Stomach smooth muscle (tissue), 2 donors: ENCODE data around the gene PCNX2.

ENCODE experiments used
- H3K27ac ChIP-seq: one replicate; pipeline ENCODE4 v1.7.0; 2013; ENCODE audit warnings: mild to moderate bottlenecking, low read length, inconsistent platforms
- H3K27me3 ChIP-seq, 2 donors: one replicate each; pipeline ENCODE4 v1.7.0; 2013; ENCODE audit warnings: low read length in 2 of 2; ENCODE audit not compliant: insufficient read depth in 2 of 2, control insufficient read depth in 1 of 2
- H3K36me3 ChIP-seq, 2 donors: one replicate each; pipeline ENCODE4 v1.7.0; 2013; ENCODE audit warnings: low read length in 2 of 2; ENCODE audit not compliant: control insufficient read depth in 2 of 2, insufficient read depth in 2 of 2
- H3K4me1 ChIP-seq: one replicate; pipeline ENCODE4 v1.7.0; 2013; ENCODE audit warnings: low read length; ENCODE audit not compliant: control insufficient read depth, insufficient read depth
- H3K4me3 ChIP-seq, 2 donors: one replicate each; pipeline ENCODE4 v1.7.0; 2013; ENCODE audit warnings: low read length in 2 of 2
- H3K9ac ChIP-seq, 2 donors: one replicate each; pipeline ENCODE4 v1.7.0; 2013; ENCODE audit warnings: low read length in 2 of 2, mild to moderate bottlenecking in 1 of 2
- H3K9me3 ChIP-seq, 2 donors: one replicate each; pipeline ENCODE4 v1.7.0; 2013; ENCODE audit warnings: low read length in 2 of 2; ENCODE audit not compliant: control insufficient read depth in 2 of 2
- donor health status: healthy.
- donor health status: Pancreatic carcinoma.

Gene PCNX2

DNA sequence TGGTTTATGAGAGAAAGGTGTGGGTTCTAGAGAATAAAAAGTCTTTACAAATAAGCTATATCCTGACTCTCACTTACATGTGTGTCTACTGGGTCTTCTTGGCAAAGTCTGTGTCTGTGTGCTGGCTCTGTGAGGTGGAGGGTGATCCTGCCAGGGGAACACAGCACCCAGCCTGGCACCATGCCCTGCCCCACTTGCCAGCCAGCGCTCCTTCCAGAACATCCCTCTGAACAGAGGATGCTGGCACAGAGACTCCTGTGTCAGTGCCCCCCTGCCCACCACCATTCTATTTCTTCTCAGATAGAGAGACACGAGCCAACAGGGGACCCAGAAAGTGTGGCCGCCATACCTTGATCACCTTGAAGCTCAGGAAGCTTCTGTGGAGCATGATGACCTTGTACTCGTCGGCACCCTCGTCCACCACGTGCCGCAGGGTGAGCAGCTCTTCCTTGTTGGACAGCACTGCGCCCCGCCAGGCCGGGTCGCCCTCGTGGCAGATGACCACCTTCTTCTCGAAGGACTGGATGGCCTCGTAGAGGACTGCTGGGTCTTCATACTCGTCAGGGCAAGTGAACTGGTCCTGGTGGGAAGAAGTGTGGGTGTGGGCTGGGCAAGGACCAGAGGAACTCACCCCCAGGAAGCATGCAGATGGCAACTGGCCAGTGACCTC is 295.4 kb downstream of the PCNX2 start:
- Histone ChIP-seq H3K27me3 (no peaks in the 10 kb centered on the region), H3K36me3 (peaks cover 0 to 4% of the 10 kb centered on the region in 2 donors), H3K9me3 (no peaks in the 10 kb centered on the region), H3K9ac (no peak overlapping the region), H3K4me1 (no peaks in the 10 kb centered on the region), H3K27ac (no peak overlapping the region), H3K4me3 (no peak overlapping the region)

DNA sequence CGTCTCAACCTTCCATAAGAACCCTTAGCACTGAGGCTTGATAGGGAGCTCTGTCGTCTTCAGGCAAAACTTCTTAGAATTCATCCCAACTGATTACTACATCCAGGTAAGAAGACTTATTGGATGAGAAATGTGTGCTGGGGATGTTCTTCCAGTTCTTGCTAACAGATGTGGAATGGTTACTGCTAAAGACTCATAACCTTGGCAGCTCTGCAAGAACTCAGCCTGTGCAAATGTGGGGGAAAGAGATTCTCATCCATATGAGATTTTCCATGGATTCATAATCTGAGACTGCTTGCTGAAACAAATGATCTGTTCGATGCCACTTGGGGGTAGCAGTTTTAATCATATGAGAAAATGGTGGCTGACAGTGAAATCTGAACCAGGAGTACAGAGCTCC is 296.9 kb downstream of the PCNX2 start:
- H3K27ac ChIP-seq: no peak overlapping the region
- H3K4me1 ChIP-seq: no peaks in the 10 kb centered on the region
- H3K4me3 ChIP-seq: no peak overlapping the region
- H3K9ac ChIP-seq: no peak overlapping the region
- no peaks in the 10 kb centered on the region for H3K27me3 ChIP-seq
- H3K36me3 ChIP-seq: peaks cover 0 to 4% of the 10 kb centered on the region in 2 donors
- H3K9me3 ChIP-seq: no peaks in the 10 kb centered on the region

DNA sequence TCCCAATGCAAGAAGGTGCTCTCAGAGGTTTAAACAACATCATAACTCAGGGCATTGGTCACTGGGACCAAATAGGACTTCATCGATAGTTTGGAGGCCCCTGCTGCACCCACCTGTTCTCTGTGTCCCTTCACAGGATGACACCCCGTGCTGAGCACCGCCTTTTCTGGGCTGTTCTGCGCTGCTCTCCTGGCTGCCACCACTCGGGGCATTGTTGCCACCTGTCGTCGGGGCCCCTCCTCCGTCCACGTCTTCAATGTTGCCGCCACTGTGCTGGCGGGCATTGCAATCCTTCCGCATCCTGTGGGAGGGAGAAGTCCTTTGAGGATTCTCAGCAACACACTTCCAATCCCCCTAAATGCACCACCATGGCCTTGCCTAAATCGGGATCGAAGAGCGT is 297.4 kb downstream of the PCNX2 start:
- Histone ChIP-seq H3K4me1 (no peaks in the 10 kb centered on the region), H3K27ac (no peak overlapping the region), H3K4me3 (no peak overlapping the region), H3K9ac (no peak overlapping the region), H3K9me3 (no peaks in the 10 kb centered on the region), H3K27me3 (no peaks in the 10 kb centered on the region), H3K36me3 (peaks cover 0 to 4% of the 10 kb centered on the region in 2 donors)

DNA sequence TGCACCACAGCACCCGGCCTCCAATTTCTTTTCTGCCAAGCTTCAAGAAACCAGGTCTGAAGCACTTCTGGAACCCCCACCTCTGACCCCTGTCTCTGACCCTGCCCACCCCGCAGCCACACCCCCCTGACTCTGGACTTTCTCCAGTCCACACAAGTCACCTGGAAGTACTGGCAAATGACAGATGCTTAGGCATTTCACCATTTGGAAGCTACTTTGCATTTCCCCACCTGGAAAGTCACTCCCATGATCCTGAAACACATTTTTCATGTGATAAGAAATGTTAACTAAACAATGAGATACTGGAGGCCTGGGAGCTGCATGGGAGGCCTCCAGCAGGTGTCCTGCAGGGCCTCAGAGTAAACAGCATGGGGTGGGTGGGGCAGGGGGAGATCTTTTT is 299.4 kb downstream of the PCNX2 start:
- no peaks in the 10 kb centered on the region for H3K27me3 ChIP-seq
- no peak overlapping the region for H3K27ac ChIP-seq
- H3K36me3 ChIP-seq: peaks cover 0 to 4% of the 10 kb centered on the region in 2 donors
- H3K4me1 ChIP-seq: no peaks in the 10 kb centered on the region
- no peak overlapping the region for H3K4me3 ChIP-seq
- no peaks in the 10 kb centered on the region for H3K9me3 ChIP-seq
- H3K9ac ChIP-seq: no peak overlapping the region

GRCh38 chr1:232995189-232995588 is 300.3 kb downstream of the PCNX2 start:
- Histone ChIP-seq H3K4me3 (no peak overlapping the region), H3K9ac (no peak overlapping the region), H3K4me1 (no peaks in the 10 kb centered on the region), H3K27me3 (no peaks in the 10 kb centered on the region), H3K36me3 (peaks cover 0 to 4% of the 10 kb centered on the region in 2 donors), H3K27ac (no peak overlapping the region), H3K9me3 (no peaks in the 10 kb centered on the region)

DNA sequence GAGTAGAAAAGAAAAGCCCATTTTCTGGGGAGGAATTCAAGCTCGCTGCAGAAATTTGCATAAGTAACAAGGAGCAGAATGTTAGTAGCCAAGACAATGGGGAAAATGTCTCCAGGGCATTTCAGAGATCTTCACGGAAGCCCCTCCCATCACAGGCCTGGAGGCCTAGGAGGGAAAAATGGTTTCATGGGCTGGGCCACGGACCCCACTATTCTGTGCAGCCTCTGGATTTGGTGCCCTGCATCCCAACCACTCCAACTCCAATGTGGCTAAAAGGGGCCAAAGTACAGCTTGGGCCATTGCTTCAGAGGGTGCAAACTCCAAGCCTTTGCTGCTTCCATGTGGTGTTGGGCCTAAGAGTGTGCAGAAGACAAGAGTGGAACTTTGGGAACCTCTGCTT is 302.0 kb downstream of the PCNX2 start:
- Histone ChIP-seq H3K4me3 (no peak overlapping the region), H3K4me1 (no peaks in the 10 kb centered on the region), H3K36me3 (peaks cover 0 to 4% of the 10 kb centered on the region in 2 donors), H3K9me3 (no peaks in the 10 kb centered on the region), H3K9ac (no peak overlapping the region), H3K27ac (no peak overlapping the region), H3K27me3 (no peaks in the 10 kb centered on the region)

GRCh38 chr1:232992227-232992626 is 303.3 kb downstream of the PCNX2 start:
- H3K27me3 ChIP-seq: no peaks in the 10 kb centered on the region
- no peak overlapping the region for H3K9ac ChIP-seq
- no peaks in the 10 kb centered on the region for H3K4me1 ChIP-seq
- H3K27ac ChIP-seq: no peak overlapping the region
- H3K4me3 ChIP-seq: no peak overlapping the region
- no peaks in the 10 kb centered on the region for H3K36me3 ChIP-seq
- no peaks in the 10 kb centered on the region for H3K9me3 ChIP-seq

GRCh38 chr1:232991238-232991637 is 304.3 kb downstream of the PCNX2 start:
- H3K4me3 ChIP-seq: no peak overlapping the region

DNA sequence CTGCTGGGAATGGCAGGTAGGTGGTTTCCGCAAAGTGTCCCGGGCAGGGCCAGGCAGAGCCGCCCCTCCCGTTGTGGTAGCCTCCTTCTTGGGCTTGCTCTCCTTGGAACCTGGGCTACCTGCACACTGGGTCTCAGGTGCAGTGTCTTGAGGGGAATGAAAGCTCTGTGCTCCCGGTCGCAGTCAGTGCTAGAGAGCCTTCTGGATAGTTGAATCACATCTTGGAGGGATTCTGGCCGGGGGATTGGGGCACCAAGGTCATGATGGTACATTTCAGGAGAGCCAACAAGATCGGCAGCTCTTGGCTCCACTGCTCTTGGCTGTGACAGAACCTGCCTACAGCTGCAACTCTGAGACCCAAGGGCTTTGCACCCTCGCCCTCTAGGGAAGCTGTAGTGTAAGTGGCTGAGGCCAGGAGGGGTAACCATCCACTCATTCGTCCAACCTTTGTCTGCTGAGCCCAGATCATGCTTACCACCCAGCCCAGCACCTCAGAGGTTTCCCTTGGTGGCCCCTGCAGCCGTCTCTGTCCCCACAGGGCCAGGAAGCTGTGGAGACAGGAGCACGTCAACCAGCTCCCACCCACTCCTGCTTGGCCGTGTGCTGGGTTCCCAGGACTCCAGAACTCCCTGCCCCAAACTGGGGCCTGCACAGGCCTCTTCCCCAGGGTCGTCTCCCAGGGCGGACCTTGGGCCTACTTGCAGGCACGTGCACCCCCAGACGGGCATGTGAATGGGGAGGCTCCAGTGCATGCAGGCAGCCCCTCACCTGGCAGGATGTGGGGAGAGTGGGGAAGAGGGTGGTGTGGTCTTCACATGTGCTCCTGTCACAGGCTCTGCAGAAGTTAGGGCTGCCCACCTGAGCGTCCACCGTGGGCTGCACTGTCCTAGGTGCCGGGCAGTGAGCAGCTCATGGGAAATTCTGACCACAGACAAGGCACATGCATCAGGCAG is 305.1 kb downstream of the PCNX2 start:
- Histone ChIP-seq H3K36me3 (no peaks in the 10 kb centered on the region), H3K9me3 (no peaks in the 10 kb centered on the region), H3K27me3 (no peaks in the 10 kb centered on the region), H3K9ac (no peak overlapping the region), H3K4me3 (no peak overlapping the region), H3K27ac (no peak overlapping the region), H3K4me1 (no peaks in the 10 kb centered on the region)

More at GRCh38 chr1:232991238-232991637, 304.3 kb downstream of the PCNX2 start:
- Histone ChIP-seq H3K27me3 (no peaks in the 10 kb centered on the region), H3K36me3 (no peaks in the 10 kb centered on the region), H3K27ac (no peak overlapping the region), H3K9ac (no peak overlapping the region), H3K4me1 (no peaks in the 10 kb centered on the region), H3K9me3 (no peaks in the 10 kb centered on the region)

- Histone ChIP-seq H3K36me3 (no peaks in the 10 kb centered on the region), H3K27ac (no peak overlapping the region), H3K9ac (no peak overlapping the region), H3K4me1 (peaks cover 3% of the 10 kb centered on the region), H3K27me3 (no peaks in the 10 kb centered on the region), H3K4me3 (no peak overlapping the region), H3K9me3 (no peaks in the 10 kb centered on the region)
These were observed 306.9 kb downstream of the PCNX2 start for GRCh38 chr1:232988572-232989040.

GRCh38 chr1:232987774-232988140 is 307.8 kb downstream of the PCNX2 start:
- no peak overlapping the region for H3K9ac ChIP-seq
- H3K27me3 ChIP-seq: no peaks in the 10 kb centered on the region
- no peak overlapping the region for H3K4me3 ChIP-seq
- H3K9me3 ChIP-seq: no peaks in the 10 kb centered on the region
- H3K27ac ChIP-seq: no peak overlapping the region
- no peaks in the 10 kb centered on the region for H3K36me3 ChIP-seq
- H3K4me1 ChIP-seq: peaks cover 3% of the 10 kb centered on the region
